GM18867 (cell line): Measurements from ENCODE around the gene ADARB2.

Experiments
- ATAC-seq: cut with Tn5 transposase; IDR thresholded peaks from one replicate; pipeline ENCODE4 v1.9.1; 2021; ENCODE audit warnings: mild to moderate bottlenecking, moderate library complexity; ENCODE audit not compliant: unreplicated experiment

ADARB2 gene

GRCh38 chr10:1573981-1574380 is 163.3 kb downstream of the ADARB2 start:
- ATAC-seq = no peak

- no peak for ATAC-seq
Observed at GRCh38 chr10:1573334-1573969, 163.9 kb downstream of the ADARB2 start.

DNA sequence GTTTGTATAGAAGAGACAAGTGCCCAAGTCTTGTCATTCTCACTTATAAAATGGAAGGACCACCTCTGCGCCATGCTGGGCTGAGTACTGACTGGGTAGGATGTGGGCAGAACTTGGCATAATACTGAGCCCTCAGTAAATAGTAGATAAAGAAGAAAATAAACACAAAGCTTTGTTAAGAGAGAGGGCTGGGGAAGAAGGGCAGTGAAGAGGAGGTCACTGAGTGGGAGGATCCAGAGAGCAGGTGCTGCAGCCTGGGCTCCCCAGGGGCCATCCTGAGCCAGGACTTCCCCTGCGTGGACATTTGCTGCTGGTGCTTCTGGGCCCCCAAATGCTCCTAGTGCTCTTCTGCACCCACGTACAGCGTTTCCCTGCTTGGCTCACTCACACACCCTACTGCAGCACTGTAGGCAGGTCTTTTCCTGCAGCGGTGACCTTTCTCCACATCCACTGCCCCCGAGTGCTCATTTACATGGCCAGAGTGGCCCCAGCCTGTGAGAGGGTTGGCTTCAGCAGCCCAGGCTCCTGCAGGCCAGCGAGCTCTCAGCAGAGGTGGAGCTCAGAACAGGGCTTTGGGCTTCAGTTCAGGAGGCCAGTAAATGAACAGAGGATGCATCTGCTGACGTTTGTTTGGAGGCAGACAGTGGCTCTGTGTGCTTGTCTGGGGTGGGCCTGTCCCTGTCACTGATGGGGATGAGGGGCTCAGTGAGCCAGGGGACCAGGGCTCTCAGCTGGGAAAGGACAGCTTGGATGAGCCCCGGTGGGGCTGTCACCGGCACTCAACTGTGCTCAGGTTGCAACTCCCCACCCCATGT is 164.6 kb downstream of the ADARB2 start:
- ATAC-seq = no peak

GRCh38 chr10:1571587-1572237 is 165.6 kb downstream of the ADARB2 start:
- ATAC-seq = no peak

DNA sequence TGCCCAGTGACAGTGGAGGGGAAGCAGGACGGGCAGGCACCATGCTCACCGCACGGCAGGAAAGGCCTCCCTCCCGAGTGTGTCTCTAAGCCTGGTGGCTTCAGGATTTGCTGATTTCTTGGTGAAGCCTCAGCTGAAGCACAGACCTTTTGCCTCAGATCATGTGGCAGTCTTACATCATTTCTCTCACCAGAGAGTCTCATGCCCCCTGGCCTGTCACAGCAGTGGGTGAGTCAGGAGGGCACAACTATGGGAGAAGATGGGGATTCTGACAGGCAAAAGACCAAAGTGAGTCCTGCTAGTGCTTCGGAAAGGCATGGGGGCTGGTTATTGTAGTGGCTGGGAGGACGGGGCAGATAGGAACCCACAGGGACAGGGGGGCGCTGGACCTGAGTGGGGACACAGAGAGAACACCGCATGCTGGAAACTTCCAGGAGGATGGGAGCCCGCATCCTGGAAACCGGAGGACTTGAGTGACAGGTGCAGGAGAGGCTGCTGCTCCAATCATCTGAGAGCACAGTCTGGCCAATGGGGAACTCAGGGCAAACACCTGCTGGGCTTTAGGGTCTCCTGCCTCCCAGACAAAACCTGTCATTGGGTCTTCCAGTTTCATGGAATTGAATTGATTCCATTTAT is 166.8 kb downstream of the ADARB2 start:
- ATAC-seq = no peak

GRCh38 chr10:1569208-1569607 is 168.1 kb downstream of the ADARB2 start:
- ATAC-seq = no peak

DNA sequence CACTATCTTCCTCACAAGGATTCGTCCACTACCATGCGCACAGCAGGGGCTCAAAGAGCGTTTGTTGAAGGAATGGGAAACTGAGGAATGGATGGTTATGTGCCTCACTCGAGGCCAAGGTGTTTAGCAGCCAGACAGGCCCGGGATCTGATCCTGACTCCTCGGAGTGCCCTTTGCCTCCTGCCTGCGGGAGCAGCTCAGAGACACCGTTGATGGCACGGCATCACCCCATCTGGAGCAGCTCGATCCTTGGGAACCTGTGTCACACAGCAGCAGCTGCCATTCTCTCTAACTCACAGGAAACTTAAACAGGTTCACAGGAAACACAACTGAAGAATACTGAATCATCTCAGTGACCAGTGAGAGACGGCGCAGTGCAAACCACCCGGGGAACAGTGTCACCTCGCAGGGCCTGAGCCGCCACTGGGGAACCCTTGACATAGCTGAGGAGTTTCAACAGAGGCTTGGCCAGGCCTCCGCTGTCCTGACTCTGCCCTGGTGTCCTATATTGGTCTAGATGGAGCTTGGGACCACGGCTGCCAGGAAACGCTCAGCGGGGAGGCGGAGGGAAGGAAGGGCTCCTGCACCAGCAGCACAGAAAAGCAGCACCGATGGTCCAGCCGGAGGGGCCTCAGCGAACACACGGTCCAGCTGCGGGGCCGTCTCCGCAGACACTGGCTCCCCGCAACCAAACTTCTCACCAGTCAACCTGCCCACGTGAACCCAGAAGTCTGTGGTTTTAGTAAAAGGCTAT is 169.4 kb downstream of the ADARB2 start:
- no peak for ATAC-seq

GRCh38 chr10:1567152-1567551 is 170.2 kb downstream of the ADARB2 start:
- no peak for ATAC-seq

GRCh38 chr10:1564791-1565190 is 172.5 kb downstream of the ADARB2 start:
- ATAC-seq = no peak

- no peak for ATAC-seq
Observed at GRCh38 chr10:1563028-1563427, 174.3 kb downstream of the ADARB2 start.

DNA sequence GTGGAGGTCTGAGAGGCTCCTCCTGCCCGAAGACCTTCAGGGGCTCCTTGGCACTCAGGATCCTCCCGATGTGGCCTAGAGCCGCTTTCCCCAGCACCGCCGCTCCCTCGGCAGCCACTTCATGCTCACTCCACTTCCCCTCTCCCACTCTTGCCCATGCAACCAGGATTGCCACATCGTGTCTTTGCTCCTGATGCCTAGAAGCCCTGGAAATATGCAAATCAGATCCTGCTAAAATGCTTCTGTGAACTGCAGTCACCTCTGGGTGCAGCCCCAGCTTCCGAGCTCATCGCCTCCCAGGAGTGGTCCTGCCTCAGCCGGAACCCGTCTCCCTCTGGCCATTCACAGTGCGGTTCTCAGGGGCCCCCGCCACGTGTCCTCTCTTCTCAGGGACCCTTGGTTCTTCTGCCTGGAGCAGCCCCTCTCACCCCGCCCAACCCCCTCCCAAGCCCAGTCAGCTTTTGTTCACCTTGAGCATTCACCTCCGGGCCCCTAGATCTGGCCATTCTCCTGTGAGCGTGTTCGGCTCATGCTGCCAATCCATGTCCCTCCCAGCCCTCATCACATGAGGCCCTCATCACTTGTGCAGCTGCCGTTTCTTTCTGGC is 175.5 kb downstream of the ADARB2 start:
- ATAC-seq = no peak

DNA sequence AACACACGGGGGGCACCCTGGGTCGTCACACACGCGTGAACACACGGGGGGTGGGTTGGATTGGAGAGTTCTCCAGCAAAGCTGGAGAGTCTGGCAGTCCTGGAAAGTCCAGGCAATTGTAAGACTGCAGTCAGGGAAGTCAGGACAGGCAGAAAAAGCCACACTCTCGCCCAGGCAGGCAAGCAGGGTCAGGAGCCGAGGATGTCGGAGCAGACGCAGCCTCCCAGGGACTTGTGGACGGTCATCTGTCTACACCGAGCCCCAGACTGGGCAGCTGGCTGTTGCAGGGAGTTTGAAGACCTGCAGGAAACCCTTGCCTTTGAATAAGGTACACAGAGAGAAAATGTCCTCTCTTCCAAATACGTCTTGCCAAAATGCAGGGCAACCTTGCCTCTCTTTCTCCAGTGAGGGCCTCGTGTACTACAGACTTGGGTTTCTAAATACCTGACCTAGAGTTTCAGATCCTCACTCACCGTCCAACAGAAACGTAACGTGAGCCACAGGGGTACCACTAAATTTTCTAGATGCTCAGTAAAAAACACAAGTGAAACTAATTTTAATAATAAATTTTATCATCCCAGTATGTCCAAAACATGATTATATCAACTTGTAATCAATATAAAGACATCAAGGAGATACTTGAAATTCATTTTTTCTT is 176.7 kb downstream of the ADARB2 start:
- no peak for ATAC-seq

DNA sequence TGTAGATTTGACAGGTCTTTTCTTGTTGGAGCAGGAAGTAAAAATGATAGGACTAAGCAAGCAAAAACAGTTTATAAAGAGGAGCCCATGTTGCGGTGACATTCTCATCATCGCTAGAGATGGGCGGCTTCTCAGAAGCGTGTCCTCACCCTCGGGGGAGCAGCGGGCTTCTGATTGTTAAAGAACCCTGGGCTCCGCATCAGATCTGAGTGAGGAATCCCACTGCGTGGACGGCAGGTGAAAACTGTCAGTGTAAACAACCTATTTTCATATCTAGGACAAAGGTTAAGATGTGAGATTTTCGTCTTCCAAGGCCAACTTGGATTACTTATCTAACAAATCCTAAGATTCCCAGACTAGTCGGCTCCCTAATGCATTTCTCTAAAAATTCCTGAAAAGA is 177.6 kb downstream of the ADARB2 start:
- no peak for ATAC-seq

DNA sequence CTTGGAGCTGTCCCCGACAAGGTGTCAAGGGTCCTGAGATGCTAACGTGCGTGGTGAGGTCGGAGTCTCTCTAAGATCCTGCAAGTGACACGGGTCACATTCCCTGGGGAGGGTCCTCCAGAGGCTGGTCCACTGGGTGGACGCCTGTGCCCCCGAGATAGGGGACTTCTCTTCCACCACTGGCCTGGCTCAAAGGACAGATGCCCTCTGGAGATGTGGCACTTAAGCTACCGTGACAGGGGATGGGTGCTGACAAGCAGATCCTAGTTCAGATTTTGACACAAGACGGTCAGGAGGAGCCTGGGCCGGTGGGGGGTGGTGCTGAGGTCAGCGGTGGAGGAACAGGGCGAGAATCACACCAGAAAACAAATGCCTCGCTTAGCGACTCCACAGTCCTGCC is 178.0 kb downstream of the ADARB2 start:
- ATAC-seq = no peak

- no peak for ATAC-seq
Observed at GRCh38 chr10:1558906-1559305, 178.4 kb downstream of the ADARB2 start.

DNA sequence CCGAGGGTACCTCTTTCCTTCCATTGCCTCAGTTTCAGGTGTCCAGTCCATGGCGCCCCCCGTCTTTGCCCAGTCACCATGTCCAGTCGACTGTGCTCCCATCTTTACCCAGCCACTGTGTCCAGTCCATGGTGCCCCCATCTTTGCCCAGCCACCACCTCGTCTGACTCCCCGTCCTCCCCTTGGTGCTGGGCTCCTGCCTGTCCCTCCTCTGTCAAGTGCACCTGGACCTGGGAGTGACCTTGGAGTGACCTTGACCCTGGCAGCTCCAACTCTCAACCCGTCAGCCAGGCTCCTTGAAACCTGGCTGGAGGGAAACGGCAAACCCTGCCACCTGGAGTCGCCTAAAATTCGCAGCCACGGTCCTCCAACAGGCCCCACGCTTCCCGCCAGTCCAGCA is 180.2 kb downstream of the ADARB2 start:
- no peak for ATAC-seq

DNA sequence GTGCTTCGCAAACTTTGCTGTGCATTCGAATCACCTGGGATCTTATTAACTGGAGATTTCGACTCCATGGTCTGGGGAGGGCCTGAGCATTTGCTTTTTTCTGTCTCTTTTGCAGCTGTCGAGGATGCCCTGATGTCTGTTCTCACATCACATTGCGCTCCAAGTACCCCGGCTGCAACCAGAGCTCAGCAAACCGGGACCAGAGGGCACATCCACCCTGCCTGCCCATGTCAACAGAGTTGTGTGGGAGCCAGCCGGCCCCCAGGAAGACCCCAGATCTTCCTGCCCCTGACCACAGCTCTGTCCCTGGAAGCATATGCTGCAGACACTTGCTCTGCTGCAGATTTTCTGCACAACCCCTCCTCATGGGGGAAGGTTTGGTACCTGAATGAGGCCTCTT is 180.8 kb downstream of the ADARB2 start:
- no peak for ATAC-seq

DNA sequence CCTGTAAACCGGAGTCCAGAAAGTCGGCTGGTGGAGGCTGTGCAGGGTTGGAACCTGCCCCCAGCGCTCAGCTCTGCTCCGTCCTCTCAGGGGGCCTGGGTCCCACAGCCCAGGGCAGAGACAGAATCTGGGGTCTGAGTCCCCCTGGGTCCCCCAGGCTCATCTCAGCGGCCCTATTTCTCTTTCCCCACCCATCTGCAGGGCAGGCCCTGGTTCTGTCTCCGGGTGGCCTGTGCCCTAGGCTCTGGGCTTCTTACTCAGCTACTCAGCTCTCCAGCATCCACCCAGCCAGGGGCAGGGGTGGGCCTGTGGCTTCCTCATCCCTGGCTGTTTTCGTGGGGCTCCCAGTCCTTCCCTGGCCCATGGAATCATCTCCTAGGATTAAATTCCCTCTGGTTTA is 183.4 kb downstream of the ADARB2 start:
- ATAC-seq = no peak

DNA sequence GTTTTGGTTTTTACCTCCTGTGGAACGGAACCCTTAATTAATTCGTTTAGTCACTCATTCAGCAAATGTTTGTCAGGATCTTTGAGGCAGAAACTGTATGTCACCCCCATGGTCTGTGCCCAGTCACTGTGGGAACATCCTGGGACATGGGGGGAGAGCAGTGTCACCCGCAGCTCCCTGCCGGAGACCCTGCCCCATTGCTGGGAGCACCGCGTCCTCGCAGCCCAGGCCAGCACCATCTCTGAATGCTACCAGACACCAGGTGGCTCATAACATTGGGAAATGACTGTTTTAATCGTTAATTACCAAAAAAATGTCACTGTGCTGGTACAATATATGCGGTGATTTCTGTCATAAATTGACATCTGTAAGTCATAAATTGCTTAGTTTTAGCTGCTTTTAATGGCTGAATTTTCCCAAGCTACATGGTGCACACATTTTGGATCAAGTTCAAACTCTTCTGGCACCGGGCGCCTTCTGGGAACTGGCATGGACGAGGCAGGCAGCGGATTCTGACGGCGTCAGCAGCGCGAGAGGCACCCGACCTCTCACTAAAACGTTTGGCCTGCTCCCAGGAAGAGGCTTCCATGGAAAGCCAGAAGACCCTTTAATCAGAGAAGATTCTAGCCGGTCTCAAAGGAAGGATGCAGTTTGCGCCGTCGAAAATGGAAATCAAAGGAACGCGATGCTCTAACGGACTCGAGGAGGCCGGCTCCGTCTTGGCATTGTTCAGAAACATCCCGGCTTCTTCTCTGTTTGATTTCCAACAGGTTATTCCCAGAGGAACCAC is 184.2 kb downstream of the ADARB2 start:
- no peak for ATAC-seq
